Measurements from ENCODE around the gene BMPR1B.
"Not testable (repeated sequence)": the region's sequence is repeated elsewhere in the genome, so short reads cannot be mapped to it uniquely, and the experiment has no call there.

Gene BMPR1B

DNA sequence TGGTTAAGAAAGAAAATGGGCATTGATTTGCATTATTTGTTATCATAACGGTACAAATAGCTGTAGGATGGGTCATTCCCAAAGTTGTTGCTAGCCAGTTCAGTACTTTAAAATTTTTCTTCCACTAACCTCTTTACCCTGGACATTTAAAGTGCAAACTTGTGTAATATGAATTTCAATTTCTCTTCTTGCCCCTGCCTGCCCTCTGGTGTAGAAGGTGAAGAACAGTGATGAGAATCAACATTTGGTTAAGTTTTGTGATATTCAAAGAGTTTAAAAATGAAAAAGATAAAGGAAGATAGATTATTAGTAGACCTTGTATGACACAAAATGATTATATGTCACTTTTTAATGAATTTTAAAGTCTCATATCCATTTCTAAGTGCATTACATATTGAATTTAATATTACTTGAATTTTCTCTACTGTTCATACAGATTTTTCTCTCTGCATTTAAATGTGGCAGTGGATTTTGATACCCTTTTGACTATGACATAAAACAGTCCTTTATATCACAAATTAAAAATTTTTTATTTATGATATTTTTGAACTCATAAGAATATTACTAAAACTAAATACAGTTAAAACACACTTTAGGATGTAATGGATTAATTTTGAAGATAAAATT is 337.7 kb downstream of the BMPR1B start:
- DNase-seq: no peak

DNA sequence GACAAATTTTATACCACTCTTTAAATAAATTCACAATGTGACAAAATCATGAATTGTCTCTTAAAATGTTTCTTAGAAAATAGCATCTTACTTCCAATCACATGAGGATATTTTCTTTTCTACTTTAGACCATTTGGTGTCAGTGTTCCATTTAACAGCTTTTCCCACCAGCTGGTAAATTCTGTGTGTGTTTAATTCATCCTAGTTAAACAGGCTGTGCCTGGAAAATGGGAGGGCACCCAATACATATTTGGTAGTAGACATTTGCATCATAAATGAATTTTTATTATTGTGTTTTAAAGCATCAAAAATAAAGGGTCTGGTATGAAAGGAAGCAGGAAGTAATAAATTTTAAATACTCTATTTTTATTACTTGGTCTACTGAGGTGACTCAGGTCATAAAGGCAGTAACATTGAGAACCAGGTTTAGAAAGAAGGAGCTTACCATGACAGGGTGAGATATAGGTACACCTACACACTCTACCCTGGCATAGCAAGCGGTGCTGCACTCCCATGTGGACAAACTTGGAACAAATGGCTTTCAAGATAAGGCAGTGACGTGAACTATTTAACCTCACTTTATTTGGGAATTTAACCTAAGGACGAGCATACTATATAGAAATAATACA is 344.5 kb downstream of the BMPR1B start:
- DNase-seq: no peak

DNA sequence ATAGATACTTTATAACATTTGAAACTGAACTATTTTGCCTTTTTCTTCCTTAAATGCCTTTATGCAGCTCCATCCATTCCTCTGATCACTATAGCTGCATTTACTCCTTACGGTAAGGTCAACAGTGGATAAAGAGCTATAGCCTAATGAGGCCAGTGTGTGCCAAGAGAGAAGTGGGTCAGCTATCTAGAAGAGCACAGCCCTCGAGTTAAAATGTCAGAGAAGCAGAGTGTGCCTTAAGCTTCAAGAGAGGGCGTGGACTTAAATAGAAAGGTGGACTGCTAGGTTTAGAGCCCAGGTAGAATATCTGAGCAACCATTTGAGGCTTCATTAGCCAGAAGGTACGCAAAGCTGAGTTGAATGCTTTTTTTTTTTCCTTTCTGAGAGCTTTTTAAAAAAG is 347.4 kb downstream of the BMPR1B start:
- no peak for DNase-seq

DNA sequence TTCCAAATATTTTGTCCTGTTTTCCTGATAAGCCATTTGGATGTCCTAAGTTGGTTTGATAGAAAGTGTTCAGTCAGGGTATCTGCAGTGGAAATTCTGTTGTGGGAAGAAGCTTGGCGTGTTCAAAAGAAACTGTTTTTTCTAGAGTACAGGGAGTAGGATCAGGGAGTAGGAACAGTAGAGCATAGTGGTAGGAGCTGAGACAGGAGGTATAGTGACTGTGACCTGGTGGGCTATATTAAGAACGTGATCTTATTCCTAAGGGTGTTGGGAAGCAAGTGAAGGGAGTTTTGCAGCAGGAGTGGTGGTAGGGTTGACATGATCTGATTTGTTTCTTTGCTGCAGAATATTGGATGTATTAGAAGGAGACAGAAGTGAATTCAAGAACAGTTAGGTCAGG is 348.2 kb downstream of the BMPR1B start:
- DNase-seq: no peak

DNA sequence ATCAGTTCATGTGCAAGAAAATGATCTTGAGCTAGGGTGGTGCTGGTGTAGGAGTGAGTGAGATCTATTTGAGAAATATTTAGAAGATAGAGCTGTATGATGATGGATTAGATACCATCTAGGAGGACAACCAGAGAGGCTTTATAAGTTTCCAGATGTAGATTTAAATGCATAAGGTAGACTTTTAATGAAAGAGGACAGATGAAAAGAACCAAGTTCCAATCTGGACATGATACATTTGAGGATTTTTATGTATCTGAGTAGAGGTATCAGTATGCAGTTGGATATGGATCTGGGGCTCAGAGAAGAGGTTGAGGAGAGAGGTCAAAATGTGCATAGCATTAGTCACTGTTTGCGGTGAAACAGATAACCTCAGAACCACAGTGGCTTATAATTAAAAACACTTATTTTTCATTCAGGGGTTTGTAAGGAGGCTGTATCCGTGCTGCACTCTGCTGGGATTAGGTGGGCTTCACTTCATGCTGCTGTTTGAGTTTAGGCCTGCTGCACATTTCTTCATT is 348.7 kb downstream of the BMPR1B start:
- no peak for DNase-seq

DNA sequence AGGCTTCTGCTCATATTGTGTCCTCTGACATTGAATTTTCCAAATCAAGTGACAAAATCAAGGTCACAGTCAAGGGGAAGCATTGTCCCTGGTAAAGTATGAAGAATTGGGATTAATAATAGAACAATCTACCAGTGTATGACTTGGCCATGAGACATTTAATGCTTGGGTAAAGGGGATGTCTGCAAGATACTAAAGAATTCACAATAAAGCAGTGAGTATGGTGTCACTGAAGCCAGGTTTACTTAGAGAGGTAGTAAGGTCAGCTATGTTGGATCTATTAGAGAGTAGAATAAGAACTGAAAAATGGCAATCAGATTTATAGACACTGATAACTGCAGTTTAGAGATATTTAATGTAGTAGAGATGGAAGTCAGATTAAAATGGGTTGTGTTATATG is 349.2 kb downstream of the BMPR1B start:
- no peak for DNase-seq

DNA sequence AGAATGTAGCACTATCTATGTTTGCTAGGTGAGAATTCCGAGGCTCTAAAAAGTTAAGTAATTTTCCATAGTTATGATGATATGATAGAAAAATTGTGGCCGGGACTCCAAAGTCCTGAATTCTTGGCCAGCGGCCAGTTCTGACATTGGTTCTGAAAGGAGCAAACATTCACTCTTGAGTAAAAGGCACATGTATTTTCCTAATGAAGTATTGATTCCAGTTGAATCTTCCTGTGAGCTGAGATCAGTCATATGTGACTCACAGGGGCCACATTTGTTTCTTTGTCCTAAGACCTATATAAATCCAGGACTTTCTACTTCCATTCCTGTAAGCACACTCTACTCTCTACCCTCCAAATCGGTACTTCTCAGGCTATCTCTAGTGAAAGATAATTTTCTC is 349.9 kb downstream of the BMPR1B start:
- DNase-seq: no peak

DNA sequence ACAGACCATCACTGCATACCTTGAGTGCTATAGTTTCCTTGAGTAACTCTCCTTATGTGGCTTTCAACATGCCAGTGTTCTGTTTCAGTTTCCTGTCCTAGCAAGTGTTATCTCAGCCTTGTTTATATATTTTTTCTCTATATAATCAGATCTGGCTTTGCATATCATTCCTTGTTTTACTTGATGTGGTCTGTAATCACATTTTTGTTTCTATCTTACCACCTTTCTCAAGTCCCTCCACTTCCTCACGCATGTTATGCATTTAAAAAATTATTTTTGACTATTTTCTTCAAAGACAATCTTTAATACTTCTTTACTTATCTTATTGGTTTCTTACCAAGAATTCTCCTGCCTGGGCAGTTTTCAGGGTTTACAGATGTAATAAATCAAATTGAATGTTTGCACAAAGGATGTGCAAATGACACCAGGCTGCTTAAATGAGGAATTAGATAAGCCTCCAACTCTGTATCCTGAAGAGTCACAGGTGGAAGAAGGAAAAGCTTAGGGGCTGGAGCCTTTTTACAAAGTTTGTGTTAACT is 351.2 kb downstream of the BMPR1B start:
- no peak for DNase-seq

DNA sequence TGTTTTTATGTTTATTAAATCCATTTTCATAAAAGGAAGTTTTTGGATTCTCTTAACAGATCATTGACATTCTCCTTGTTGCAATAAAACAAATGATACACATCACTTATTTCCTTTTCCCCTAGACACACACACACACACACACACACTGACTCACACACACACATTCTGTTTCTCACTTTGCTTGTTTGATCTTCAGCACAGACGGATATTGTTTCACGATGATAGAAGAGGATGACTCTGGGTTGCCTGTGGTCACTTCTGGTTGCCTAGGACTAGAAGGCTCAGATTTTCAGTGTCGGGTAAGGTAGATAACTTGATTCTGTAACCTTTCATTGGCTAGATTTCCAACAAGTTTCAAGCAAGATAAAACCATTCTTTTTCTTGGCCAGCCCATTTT is 356.8 kb downstream of the BMPR1B start:
- no peak for DNase-seq

DNA sequence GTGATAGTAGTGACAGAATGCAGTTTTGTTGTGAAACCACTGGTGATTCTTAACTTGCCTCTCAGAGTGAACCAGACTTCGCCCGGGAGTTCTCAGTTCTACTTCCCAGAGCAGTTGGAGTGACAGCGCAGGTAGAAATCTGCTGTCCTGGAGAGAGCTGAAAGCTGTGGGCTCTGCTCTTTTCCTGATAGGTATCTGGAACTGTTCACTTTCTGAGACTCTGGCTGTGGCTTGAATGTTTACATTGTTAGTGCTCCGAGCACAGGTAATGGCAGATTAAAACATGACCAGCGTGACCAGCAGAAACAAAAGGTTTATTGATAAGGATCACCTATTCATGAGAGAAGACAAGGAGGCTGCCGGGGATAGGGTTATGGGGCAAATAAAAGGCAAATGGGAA is 360.7 kb downstream of the BMPR1B start:
- DNase-seq: no peak

DNA sequence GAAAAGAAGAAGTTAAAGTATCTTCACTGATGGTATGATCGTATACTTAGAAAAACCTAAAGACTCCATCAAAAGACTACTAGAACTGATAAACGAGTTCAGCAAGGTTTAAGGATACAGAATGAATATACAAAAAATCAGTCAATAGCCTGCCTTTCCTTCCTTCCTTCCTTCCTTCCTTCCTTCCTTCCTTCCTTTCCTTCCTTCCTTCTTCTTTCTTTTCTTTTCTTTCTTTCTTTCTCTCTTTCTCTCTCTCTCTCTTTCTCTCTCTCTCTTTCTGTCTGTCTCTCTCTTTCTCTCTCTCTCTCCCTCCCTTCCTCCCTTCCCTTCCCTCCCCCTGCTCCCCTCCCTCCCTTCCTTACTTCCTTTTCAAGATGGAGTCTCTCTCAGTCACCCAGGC is 362.7 kb downstream of the BMPR1B start:
- DNase-seq: no peak

DNA sequence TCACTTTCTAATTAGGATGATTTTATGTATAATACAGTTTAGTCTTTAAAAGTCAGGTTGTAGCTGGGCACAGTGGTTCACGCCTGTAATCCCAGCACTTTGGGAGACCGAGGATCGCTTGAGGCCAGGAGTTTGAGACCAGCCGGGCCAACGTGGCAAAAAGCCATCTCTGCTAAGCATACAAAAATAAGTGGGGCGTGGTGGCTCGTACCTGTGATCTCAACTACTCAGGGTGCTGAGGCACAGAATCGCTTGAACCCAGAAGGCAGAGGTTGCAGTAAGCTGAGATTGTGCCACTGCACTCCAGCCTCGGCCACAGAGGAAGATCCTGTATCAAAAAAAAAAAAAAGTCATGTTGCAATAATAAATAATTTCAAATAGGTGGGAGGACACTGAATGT is 364.2 kb downstream of the BMPR1B start:
- no peak for DNase-seq

DNA sequence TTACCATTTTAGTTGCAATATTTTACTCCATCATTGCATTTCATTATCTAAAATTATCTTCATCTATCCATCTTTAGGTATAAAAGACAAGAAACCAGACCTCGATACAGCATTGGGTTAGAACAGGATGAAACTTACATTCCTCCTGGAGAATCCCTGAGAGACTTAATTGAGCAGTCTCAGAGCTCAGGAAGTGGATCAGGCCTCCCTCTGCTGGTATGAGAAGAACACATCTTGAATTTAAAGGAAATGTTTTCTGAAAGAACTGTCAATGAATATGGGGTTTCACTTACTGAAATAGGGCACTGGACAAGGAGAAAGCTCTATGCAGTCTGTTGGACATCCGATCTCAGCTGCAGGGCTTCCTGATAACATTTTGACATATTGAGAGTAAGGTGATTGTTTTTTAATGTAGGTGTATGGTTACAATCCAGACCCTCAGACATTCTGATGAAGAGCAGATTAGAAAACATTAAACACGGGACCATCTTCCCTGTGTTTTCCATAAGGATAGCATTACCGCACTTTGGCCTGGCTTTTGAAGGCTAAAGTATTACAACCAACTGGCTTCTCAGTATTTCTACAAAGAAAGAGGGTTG is 367.2 kb downstream of the BMPR1B start:
- no peak for DNase-seq

DNA sequence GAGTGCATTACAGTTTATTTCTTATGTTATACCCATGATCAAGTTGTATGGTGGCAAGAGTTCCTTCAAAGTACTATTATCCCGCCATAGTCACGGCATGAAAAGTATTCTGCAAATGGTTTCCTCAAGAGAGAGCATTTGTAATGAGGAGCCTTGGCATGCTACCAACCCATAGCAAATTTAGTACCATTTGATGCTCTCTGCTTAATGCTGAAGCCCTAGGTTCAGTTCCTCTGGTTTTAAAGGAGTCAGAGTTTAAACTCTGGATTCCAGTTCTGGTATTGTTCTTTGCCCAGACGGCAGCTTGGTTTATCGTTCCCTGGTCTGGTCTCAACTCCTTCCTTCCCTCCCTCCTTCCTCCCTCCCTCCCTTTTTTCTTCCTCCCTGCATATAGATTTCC is 371.3 kb downstream of the BMPR1B start:
- no peak for DNase-seq

DNA sequence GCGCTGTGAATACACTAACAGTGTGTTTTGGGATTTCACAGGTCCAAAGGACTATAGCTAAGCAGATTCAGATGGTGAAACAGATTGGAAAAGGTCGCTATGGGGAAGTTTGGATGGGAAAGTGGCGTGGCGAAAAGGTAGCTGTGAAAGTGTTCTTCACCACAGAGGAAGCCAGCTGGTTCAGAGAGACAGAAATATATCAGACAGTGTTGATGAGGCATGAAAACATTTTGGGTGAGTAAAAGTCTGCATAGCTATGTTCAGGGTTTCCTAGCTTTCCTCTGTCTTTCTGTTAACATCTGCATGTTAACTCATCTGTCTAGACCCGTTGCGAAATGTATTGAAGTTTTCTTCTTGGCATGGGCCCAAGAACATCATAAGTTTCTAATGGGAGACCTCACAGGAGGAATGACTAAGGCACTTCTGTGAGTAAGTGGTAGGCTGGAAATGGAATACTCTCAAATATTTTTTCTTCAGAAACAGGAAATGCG is 372.1 kb downstream of the BMPR1B start:
- DNase-seq: no peak

DNA sequence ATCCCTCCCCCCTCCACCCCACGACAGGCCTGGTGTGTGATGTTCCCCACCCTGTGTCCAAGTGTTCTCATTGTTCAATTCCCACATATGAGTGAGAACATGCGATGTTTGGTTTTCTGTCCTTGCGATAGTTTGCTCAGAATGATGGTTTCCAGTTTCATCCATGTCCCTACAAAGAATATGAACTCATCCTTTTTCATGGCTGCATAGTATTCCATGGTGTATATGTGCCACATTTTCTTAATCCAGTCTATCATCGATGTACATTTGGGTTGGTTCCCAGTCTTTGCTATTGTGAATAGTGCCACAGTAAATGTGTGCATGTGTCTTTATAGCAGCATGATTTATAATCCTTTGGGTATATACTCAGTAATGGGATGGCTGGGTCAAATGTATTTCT is 376.3 kb downstream of the BMPR1B start:
- DNase-seq: not testable (repeated sequence)

DNA sequence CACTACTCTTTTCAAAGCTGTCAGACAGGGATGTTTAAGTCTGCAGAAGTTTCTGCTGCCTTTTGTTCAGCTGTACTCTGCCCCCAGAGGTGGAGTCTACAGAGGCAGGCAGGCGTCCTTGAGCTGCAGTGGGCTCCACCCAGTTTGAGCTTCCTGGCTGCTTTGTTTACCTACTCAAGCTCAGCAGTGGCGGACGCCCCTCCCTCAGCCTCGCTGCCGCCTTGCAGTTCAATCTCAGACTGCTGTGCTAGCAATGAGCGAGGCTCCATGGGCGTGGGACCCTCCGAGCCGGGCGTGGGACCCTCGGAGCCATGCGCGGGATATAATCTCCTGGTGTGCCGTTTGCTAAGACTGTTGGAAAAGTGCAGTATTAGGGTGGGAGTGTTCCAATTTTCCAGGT is 381.7 kb downstream of the BMPR1B start:
- not testable (repeated sequence) for DNase-seq

DNA sequence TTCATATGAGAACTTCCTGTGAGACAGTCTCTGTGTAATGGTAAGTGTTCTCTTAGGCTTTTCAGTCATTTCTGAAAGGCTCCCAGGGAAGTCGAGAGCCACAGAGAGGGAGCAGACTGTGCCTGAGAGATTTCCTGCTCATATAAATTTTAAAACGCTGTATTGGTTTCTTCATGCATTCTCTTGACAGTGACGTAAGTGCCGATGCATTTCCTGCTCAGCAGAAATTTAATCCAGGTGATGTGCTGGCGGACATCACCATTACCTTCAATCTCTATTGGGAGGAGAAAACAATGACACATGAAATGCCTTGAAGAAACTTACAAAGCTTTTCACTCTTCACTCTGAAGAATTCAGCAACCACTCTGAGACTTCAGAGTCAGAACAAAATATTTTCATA is 383.6 kb downstream of the BMPR1B start:
- no peak for DNase-seq

DNA sequence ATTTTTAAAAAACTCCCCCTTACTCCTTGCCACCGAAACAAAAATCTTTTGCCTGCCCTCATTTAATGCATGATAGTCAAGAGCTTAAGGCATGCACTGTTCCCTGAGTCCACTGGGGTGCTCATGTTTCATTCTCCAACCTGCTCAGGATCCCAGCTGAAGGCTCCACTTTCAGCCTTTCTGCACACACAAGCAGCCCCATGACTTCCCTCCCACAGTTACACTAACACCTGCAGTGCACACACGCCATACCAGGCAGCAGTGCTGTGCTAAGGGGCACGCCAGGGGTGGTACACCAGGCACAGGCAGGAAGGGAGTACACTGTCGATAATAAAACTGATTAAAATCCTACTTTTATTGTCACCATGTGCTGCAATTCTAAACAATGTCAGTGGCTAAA is 385.2 kb downstream of the BMPR1B start:
- no peak for DNase-seq

DNA sequence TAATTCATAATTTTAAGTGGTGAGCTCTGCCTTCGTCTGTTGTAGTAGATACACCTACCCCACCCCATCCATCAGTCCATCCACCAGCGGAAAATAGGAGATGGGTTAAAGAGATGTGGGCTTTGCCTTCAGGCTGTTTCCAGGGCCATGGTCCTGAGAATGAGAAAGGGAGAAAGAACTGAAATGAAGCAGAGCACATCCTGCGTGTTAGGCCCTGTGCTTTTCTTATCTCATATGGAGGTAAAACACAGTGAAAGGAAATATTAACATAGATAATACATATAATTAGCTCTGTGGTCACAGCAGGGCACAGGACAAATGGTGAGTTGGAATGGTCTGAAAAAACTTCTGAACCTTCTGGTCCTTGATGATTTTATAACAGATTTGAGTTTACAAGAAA is 393.5 kb downstream of the BMPR1B start:
- DNase-seq: no peak

DNA sequence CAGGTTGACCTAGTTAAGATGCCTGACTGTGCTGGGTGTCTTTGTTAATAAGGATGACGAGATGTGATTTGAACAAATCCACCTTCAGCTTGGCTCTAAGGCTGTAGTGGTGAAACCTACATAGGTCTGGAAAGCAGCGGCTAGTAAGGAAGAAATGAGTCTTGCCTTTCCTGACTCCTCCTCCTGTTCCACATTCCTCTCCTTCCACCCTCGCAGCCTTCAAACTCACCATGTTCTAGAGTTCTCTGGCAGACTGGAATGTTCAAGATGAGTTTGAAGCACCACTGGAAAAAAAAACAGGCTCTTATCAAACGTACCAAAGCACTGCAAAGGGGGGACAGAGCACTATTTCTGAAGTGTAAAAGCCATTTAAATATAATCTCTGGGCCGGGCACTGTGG is 395.4 kb downstream of the BMPR1B start:
- no peak for DNase-seq

DNA sequence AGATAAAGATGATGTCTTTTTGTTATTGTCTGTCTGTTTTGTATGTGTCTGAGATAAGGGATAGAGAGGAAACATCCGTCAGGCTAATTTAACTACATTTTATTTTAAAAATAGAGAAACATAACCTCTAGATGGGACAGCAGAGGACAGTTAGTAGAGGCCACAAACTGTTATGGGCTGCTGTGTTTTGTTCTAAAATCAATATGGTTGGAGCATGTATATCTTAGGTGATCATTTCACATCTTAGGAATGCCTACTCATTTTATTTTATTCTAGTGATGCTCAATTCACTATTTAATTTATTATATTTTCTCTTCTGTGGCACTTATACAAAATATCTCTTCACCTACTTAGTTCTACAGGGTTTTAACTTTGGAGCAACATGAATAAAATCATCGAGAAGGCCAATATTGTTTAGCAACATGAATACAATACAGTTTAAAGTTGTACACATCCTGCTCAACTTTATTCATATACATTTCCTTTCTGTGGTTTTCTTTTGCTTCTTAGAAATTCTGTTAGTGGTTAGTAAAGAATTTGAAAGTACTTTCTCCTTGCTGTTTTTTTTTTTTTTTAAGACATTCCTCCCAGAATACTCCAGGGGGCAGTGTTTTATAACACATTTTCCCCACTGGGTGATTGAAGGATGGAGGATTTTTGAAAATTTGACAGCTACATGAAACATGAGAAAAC is 398.1 kb downstream of the BMPR1B start:
- DNase-seq: no peak

DNA sequence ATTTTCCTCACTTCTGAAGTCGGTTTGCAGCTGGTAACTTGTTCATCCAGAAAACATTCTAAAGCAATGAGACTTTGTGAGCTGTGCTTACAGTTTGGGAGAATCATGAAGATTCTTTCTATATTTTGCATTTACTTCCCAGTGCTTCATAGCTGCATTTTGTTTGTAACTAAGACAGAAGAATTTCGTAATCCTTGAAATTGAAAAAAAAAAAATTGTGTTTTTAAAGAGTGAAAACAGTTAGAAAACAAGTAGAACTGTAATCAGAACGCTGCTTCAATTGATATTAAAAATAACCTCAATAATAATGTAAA is 398.7 kb downstream of the BMPR1B start:
- DNase-seq: no peak

DNA sequence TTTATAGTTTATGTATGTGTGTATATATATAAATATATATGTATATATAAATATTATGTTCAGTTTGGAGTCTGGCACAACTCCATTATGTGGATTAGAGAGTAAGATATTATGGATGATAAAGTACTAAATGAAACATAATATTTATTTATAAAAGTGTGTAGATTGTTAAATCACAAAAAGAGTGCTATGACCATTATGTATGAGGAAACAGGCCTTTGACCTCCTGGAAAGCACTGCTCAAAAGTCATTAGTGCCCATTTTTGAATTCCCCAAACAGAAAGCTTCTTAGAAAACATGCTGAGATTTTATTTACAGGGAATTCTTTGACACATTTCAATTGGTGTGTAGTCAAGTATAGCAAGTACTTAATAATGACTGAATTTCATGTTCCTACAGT is 399.8 kb downstream of the BMPR1B start:
- no peak for DNase-seq
